Esophagus muscularis mucosa (tissue), 3 donors: ENCODE measurements around the gene MAP4K4.

Experiments used
- EP300 ChIP-seq: sonication (generic); formaldehyde crosslinking; IDR thresholded peaks from one replicate; pipeline ENCODE4 v1.6.1; 2017; ENCODE audit warnings: antibody characterized with exemption
- TF ChIP-seq, protein P1 (sequence below), 3 experiments: fragments of 200-600 bp in 2 of 3; fragments of 450-650 bp in 1 of 3; sonication (generic) in 2 of 3; IDR thresholded peaks; one replicate each; pipeline ENCODE4 v1.5.1; 2017 to 2019; ENCODE audit warnings: antibody characterized with exemption in 3 of 3, mild to moderate bottlenecking in 2 of 3, moderate library complexity in 1 of 3

GRCh38 chr2:101860157-101860556 lies 162.7 kb downstream of the MAP4K4 start:
- TF ChIP-seq, protein P1, sequence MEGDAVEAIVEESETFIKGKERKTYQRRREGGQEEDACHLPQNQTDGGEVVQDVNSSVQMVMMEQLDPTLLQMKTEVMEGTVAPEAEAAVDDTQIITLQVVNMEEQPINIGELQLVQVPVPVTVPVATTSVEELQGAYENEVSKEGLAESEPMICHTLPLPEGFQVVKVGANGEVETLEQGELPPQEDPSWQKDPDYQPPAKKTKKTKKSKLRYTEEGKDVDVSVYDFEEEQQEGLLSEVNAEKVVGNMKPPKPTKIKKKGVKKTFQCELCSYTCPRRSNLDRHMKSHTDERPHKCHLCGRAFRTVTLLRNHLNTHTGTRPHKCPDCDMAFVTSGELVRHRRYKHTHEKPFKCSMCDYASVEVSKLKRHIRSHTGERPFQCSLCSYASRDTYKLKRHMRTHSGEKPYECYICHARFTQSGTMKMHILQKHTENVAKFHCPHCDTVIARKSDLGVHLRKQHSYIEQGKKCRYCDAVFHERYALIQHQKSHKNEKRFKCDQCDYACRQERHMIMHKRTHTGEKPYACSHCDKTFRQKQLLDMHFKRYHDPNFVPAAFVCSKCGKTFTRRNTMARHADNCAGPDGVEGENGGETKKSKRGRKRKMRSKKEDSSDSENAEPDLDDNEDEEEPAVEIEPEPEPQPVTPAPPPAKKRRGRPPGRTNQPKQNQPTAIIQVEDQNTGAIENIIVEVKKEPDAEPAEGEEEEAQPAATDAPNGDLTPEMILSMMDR (IDR thresholded peaks at IDR 0.05): no peak
- TF ChIP-seq EP300: no peak
